Activated CD8-positive, alpha-beta memory T cell treated with anti-CD3 and anti-CD28 coated beads for 24 hours (primary cell): Measurements from ENCODE around the gene ITPR3.

Experiments used
- DNase-seq: peaks from one replicate; pipeline ENCODE4 v3.0.0-alpha.2; 2020

ITPR3 gene

GRCh38 chr6:33640361-33640760 lies 19.2 kb downstream of the ITPR3 start:
- no peak for DNase-seq

GRCh38 chr6:33641144-33641543 lies 20.0 kb downstream of the ITPR3 start:
- DNase-seq = no peak

- no peak for DNase-seq
Measured at GRCh38 chr6:33641602-33642001, 20.5 kb downstream of the ITPR3 start.

DNA sequence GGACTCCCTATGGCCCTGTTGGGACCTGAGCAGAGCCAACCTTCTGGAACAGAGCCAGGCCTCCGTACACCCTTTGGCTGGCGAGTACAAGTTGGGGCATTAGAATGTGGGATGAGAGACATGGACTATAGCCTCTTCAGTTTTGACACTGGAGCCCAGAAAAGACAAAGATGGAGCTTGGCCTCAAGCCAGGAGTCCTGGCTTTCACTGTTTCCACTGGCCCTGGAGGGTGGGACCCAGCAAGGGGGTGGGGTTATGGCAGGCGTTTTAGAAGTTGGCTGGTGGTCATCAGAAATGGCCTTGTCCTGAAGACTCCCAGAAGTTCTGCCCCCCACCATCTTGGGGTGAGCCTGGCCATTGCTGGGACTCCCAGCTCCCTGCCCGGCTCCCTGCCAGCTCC lies 21.8 kb downstream of the ITPR3 start:
- no peak for DNase-seq

DNA sequence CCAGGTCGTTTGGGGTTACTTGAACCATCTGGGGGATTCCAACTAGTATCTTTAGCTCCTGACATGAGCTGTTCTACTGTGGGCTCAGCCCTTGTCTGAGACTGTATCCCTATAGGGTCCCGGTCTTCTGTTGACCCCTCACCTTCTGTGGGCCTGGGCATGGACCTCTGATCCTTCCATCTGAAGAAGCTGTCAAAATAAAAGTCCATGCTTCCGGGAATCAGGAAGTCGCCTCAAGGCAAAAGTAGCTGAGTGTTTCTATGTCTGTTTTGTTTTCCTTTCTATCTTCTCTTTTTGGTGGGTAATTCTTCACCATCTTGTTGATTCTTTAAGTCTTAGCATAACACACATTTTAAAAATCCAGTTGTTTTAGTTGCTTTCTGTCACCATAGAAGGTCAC lies 30.3 kb downstream of the ITPR3 start:
- no peak for DNase-seq

DNA sequence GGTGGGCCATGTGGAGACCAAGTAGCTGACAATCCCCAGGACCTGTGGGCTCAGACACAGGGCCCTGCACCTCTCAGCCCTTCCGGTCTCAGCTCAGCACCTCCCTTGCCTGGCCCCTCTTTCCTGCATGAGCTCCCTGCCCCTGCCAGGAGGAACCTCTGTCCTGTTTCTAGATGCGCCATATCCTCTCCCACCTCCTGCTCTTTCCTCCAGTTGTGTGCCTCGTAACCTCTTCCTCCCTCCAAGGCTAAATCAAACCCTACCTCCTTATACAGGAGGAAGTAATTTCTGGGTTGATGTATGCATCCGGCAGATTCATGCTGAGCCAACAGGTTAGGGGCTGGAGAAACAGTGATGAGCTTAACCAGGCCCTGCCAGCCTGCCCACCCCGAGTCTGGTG lies 30.9 kb downstream of the ITPR3 start:
- DNase-seq = no peak

GRCh38 chr6:33654831-33655554 lies 33.9 kb downstream of the ITPR3 start:
- DNase-seq = no peak

DNA sequence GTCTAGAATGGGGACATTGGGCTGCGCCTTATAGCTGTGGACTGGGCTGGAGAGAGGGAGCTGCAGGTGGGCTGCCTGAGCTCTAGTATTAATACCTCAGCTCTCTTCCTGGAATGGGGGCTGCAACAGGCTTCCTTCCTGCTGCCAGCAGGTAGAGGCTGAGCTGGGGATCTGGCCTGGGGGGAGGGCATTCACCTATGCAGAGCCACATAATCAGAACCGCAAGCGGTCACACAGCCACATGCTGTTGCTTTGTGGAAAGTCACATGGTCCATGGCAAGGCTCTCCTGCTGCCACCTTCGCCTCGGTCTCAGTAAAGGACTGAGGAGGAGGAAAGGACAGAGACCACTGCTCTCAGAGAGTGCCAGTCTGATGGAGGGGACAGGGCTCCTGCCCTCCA lies 35.7 kb downstream of the ITPR3 start:
- no peak for DNase-seq

GRCh38 chr6:33658982-33659689 lies 38.0 kb downstream of the ITPR3 start:
- no peak for DNase-seq

GRCh38 chr6:33659986-33660385 lies 38.9 kb downstream of the ITPR3 start:
- no peak for DNase-seq

DNA sequence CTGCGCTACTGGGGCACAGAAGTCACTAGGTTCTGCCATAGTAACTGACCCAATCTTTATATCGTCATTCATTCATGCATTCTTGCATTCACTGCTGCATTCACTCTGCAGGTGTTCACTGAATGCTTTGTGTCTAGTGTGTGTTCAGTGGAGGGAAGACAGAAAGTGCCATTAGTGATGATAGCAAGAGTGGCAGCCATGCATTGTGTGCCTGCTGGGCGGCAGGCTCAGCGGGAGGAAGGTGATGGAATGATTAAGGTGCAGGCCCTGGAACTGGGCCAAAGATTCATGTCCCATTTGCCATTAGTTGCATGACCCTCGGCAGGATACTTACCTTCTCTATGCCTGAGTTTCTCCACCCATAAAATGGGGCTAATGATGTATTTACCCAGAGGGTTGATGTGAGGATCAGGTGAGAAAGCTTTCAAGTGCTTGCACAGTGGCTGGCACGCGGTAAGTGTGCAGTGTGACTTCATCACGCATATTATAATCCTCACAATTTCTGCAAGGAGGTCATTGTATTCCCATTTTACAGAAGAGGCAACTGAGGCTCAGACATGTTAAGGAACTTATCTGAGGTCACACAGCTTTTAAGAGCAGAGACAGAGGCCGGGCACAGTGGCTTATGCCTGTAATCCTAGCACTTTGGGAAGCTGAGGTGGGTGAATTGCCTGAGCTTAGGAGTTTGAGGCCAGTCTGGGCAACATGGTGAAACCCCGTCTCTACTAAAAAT lies 40.1 kb downstream of the ITPR3 start:
- DNase-seq = no peak

- no peak for DNase-seq
Measured at GRCh38 chr6:33662318-33662717, 41.2 kb downstream of the ITPR3 start.

- DNase-seq = no peak
Measured at GRCh38 chr6:33663028-33663427, 41.9 kb downstream of the ITPR3 start.

DNA sequence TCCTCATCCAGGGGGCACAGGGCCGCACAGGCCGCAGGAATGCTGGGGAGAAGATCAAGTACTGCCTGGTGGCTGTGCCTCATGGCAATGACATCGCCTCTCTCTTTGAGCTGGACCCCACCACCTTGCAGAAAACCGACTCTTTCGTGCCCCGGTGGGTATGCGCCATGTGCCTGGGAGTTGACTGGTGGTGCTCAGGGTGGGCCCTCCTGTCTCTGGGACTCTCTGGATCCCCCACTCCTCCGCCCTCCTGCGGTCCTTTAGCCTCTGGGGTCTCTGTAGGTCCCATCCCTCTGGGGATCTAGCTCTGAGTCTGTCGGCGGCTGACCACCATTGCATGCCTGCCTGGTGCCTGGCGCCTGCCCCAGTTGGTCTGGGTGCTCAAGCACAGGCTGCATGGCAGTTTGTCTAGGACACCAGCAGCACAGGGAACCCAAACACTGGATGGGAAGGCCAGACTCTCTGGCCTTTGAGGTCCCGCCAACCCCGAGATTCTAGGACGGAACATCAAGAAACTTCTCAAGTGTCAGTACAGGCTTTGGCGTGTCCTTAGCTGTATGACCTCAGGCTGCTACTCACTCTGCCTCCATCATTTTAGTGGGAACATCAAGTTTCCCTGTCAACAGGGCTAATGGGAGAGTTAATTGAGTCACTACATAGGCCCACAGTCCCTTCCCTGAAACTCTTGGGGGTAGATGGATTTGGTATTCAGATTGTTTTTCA lies 42.8 kb downstream of the ITPR3 start:
- DNase-seq = no peak

- no peak for DNase-seq
Measured at GRCh38 chr6:33664506-33665057, 43.5 kb downstream of the ITPR3 start.

DNA sequence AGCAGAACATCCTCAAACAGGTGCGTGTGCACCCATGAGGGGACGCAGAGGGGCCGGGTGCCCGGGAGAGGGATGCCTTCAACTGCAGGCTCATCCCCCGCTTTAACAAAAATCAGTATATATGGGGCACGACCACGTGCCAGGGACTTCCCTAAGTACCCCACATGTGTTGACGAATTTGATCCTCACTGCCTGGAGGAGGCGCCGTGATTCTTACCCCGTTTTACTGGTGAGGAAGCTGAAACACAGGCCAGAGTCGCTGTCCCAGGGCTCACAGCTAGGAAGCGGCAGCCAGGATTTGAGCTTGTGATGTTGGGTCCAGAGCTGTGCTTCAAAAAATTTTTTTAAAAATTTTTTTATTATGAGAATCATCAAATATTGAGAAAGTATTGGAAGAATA lies 44.8 kb downstream of the ITPR3 start:
- DNase-seq = no peak

DNA sequence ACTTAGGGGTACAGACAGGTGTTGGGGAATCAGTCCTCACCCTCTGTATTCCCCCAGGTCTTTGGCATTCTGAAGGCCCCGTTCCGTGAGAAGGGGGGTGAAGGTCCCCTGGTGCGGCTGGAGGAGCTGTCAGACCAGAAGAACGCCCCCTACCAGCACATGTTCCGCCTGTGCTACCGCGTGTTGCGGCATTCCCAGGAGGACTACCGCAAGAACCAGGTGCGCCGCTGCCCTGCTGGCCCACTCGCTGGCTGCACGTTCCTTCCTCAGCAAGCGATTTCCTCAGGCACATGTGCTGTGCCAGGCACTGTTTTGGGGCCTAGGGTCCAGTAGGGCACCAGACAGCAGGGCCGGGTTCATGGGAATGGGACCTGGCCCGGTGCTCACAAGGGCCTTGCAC lies 46.0 kb downstream of the ITPR3 start:
- DNase-seq = no peak

GRCh38 chr6:33667776-33668175 lies 46.7 kb downstream of the ITPR3 start:
- DNase-seq = no peak

- no peak for DNase-seq
Measured at GRCh38 chr6:33668328-33668727, 47.2 kb downstream of the ITPR3 start.

DNA sequence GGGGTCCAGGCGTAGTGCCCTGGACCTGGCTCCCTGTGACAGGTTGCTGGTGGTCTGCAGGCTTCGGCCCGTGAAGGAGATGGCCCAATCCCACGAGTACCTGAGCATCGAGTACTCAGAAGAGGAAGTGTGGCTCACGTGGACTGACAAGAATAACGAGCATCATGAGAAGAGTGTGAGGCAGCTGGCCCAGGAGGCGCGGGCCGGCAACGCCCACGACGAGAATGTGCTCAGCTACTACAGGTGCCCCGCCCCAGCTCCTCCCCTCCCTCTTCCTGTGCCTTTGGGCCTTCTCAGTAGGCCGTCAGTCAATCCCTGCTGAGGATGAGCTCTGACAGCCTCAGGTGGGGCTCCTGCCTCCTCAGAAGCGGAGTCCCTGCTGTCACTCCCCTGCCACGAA lies 47.8 kb downstream of the ITPR3 start:
- DNase-seq = no peak

GRCh38 chr6:33670086-33670660 lies 49.1 kb downstream of the ITPR3 start:
- DNase-seq = no peak

DNA sequence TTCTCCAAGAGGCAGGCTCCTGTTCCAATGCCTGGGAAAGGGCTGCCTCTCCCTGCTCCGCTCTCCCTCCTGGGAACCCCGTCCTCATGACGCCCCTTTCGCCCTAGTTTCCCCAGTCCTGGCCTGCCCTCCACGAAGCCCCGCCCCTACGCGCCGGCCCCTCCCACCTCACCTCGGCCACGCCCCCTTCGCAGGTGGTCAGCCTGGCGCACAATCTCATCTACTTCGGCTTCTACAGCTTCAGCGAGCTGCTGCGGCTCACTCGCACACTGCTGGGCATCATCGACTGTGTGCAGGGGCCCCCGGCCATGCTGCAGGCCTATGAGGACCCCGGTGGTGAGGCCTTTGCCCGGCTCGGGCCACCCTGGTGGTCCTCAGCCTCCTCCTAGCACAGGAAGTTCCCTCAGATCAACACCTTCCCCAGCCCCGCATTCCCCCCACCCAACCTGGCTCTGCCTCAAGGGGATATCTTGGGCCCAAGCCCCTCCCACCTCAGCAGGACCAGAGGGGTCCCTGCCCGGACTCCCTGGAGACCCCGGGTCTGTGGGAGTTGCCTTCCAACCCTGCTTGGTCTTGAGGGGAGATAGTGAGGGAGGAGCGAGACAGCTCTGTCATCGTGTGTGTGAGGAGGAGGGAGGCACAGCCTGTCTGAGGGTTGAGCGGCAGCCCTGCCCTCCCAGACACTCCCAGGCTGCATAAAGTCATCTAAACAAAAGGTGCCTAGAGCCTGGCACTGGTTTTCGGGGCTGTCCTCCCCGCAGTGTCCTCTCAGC lies 50.0 kb downstream of the ITPR3 start:
- DNase-seq = no peak
